Eye (tissue), 1 donor: ENCODE measurements around the gene IL22RA1.

Experiments
- DNase-seq: peaks from one replicate; pipeline ENCODE4 v3.0.0-alpha.2; 2015

Gene IL22RA1

GRCh38 chr1:24164004-24164403 lies 21.1 kb upstream of the IL22RA1 start:
- DNase-seq: no peak

- DNase-seq: no peak
These were observed 19.3 kb upstream of the IL22RA1 start for GRCh38 chr1:24162201-24162600.

- DNase-seq: no peak
These were observed 18.3 kb upstream of the IL22RA1 start for GRCh38 chr1:24161270-24161669.

- no peak for DNase-seq
These were observed 16.4 kb upstream of the IL22RA1 start for GRCh38 chr1:24159366-24159765.

GRCh38 chr1:24157918-24158481 lies 15.1 kb upstream of the IL22RA1 start:
- DNase-seq: no peak

GRCh38 chr1:24156542-24157260 lies 13.8 kb upstream of the IL22RA1 start:
- no peak for DNase-seq

GRCh38 chr1:24155011-24155782 lies 12.3 kb upstream of the IL22RA1 start:
- DNase-seq: no peak

GRCh38 chr1:24154215-24154614 lies 11.3 kb upstream of the IL22RA1 start:
- no peak for DNase-seq

- DNase-seq: no peak
These were observed 9.9 kb upstream of the IL22RA1 start for GRCh38 chr1:24152631-24153494.

GRCh38 chr1:24151175-24151533 lies 8.2 kb upstream of the IL22RA1 start:
- DNase-seq: peak; percentile 48

- peak; percentile 94 for DNase-seq
These were observed 7.6 kb upstream of the IL22RA1 start for GRCh38 chr1:24150234-24151174.

- no peak for DNase-seq
These were observed 6.9 kb upstream of the IL22RA1 start for GRCh38 chr1:24149866-24150233.

- DNase-seq: no peak
These were observed 4.9 kb upstream of the IL22RA1 start for GRCh38 chr1:24147816-24148215.

- DNase-seq: no peak
These were observed 4.3 kb upstream of the IL22RA1 start for GRCh38 chr1:24147194-24147593.

GRCh38 chr1:24141311-24141997 lies 1.5 kb downstream of the IL22RA1 start:
- DNase-seq: no peak

- no peak for DNase-seq
These were observed 2.2 kb downstream of the IL22RA1 start for GRCh38 chr1:24140741-24141181.

GRCh38 chr1:24139841-24140425 lies 3.0 kb downstream of the IL22RA1 start:
- DNase-seq: no peak

GRCh38 chr1:24139222-24139489 lies 3.8 kb downstream of the IL22RA1 start:
- no peak for DNase-seq

- DNase-seq: no peak
These were observed 4.3 kb downstream of the IL22RA1 start for GRCh38 chr1:24138476-24139221.

GRCh38 chr1:24136956-24137539 lies 5.9 kb downstream of the IL22RA1 start:
- peak; percentile 59 for DNase-seq
